Smooth muscle cell (in vitro differentiated cells): ENCODE results near the gene CAD. TPM values are rescaled to one million over a fixed set of nuclear protein-coding genes. Genes with fewer than 3 reads are reported as not detected.

Experiments
- DNase-seq: peaks from one replicate; lab custom pipeline; 2025; ENCODE audit not compliant: unreplicated experiment; lab: John Stamatoyannopoulos, UW
- H2AFZ ChIP-seq: fragments of 200-600 bp; sonication (generic); 2 replicates; pipeline ENCODE4 v1.6.0; 2016; ENCODE audit warnings: antibody characterized with exemption, low read depth, mild to moderate bottlenecking
- H3F3A ChIP-seq: fragments of 200-600 bp; sonication (generic); 2 replicates; pipeline ENCODE4 v1.6.0; 2017; ENCODE audit warnings: antibody characterized with exemption, low read depth
- H3K27ac ChIP-seq: fragments of 200-600 bp; sonication (generic); 2 replicates; pipeline ENCODE4 v1.5.1; 2016; ENCODE audit warnings: low read depth, mild to moderate bottlenecking
- H3K27me3 ChIP-seq: fragments of 200-600 bp; sonication (generic); 2 replicates; pipeline ENCODE4 v1.6.1; 2016; ENCODE audit warnings: low read depth, mild to moderate bottlenecking
- H3K36me3 ChIP-seq: fragments of 200-600 bp; sonication (generic); 2 replicates; pipeline ENCODE4 v1.5.1; 2016; ENCODE audit warnings: low read depth
- H3K4me1 ChIP-seq: fragments of 200-600 bp; sonication (generic); 2 replicates; pipeline ENCODE4 v1.5.1; 2016; ENCODE audit warnings: low read depth
- H3K4me2 ChIP-seq: fragments of 200-600 bp; sonication (generic); 2 replicates; pipeline ENCODE4 v1.6.0; 2016; ENCODE audit warnings: mild to moderate bottlenecking
- H3K4me3 ChIP-seq: fragments of 200-600 bp; sonication (generic); 2 replicates; pipeline ENCODE4 v1.5.1; 2016; ENCODE audit warnings: mild to moderate bottlenecking
- H3K79me2 ChIP-seq: fragments of 200-600 bp; sonication (generic); 2 replicates; pipeline ENCODE4 v1.6.0; 2016; ENCODE audit warnings: low read depth, mild to moderate bottlenecking
- H3K9ac ChIP-seq: fragments of 200-600 bp; sonication (generic); 2 replicates; pipeline ENCODE4 v1.6.0; 2016; ENCODE audit warnings: low read depth
- H3K9me3 ChIP-seq: fragments of 200-600 bp; sonication (generic); replicated peaks from 2 replicates; pipeline ENCODE4 v1.5.1; 2016; ENCODE audit warnings: low read depth
- H4K20me1 ChIP-seq: fragments of 200-600 bp; sonication (generic); 2 replicates; pipeline ENCODE4 v1.6.0; 2016; ENCODE audit warnings: low read depth
- CTCF ChIP-seq: fragments of 200-600 bp; sonication (generic); IDR thresholded peaks from 2 replicates; pipeline ENCODE4 v1.5.1; 2017; ENCODE audit warnings: borderline replicate concordance, mild to moderate bottlenecking, antibody characterized with exemption; ENCODE audit not compliant: insufficient read depth, poor library complexity, severe bottlenecking
- WGBS: methylation state at CpG from one replicate; pipeline ENCODE4 v1.1.7; 2016; ENCODE audit warnings: low lambda C conversion rate; 5-methylcytosine and 5-hydroxymethylcytosine counted together
- polyA plus RNA-seq: library from polyadenylated mRNA; unstranded; fragments of >200 nt; fragmentation: Nextera tagmentation; extraction: Ambion mirVana; gene quantifications from 2 replicates; pipeline ENCODE4 v1.2.1, GENCODE V29; 2016
- total RNA-seq: library from RNA; depleted of rRNA; stranded (reverse); fragments of >200 nt; gene quantifications from 2 replicates; pipeline ENCODE4 v1.2.3, GENCODE V29; 2014

CAD gene
- total and polyA plus RNA-seq, 2 experiments from 2014 or later = 20.3 to 34.3 TPM

DNA sequence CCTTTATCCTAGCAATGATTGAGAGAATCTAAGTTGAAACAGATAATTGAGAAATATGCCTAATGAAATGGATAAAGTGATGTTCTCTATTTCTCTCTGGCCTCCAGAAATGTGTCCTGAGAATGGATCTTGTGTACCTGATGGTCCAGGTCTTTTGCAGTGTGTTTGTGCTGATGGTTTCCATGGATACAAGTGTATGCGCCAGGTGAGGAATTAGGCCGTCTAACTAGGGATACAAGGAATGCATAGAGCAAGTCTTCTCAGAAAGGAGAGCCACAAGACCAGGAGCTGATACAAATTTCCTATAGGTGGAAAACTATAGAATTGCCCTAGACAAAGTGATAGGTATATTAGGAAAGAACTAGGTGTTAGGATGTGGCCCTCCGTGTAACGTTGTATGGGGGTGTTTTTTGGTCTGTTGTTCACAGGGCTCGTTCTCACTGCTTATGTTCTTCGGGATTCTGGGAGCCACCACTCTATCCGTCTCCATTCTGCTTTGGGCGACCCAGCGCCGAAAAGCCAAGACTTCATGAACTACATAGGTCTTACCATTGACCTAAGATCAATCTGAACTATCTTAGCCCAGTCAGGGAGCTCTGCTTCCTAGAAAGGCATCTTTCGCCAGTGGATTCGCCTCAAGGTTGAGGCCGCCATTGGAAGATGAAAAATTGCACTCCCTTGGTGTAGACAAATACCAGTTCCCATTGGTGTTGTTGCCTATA, 592 bp upstream of the CAD start:
- WGBS = 90% methylated on average over 13 of the region's 13 CpGs
- Histone ChIP-seq H3F3A (peaks cover 4% of the 10 kb centered on the region), H3K27ac (peak overlapping the region; percentile 2), H3K4me3 (peak overlapping the region; percentile 69), H3K27me3 (no peaks in the 10 kb centered on the region), H4K20me1 (no peaks in the 10 kb centered on the region), H3K79me2 (peaks cover 26% of the 10 kb centered on the region), H3K4me2 (peak overlapping the region; percentile 97), H3K9me3 (no peaks in the 10 kb centered on the region), H2AFZ (peak overlapping the region; percentile 88), H3K9ac (no peak overlapping the region), H3K4me1 (peaks cover 23% of the 10 kb centered on the region), H3K36me3 (no peaks in the 10 kb centered on the region)
- DNase-seq = no peak
- TF ChIP-seq CTCF = no peak

DNA sequence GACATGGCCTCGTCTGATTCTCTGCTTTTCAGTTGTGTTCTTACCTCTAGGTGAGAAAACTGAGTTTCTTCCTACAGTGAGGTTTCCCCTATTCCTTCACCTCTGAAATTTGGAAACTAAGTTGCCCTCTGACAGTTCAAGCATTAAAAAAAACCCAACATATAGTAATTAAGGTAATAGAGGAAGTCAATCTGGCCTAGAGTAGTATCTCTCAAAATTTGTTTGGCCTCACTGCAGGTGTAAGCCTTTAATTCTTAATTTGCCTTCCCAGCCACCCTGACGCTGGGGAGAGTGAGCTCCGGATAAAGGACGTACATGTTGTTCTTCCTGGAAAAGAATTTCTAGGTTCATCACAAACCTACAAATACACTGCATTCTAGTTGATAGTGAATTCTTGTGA, 1.4 kb downstream of the CAD start:
- Histone ChIP-seq H3K9me3 (no peaks in the 10 kb centered on the region), H3K4me2 (peak overlapping the region; percentile 97), H3K27me3 (no peaks in the 10 kb centered on the region), H4K20me1 (no peaks in the 10 kb centered on the region), H3K36me3 (no peaks in the 10 kb centered on the region), H3K4me3 (no peak overlapping the region), H2AFZ (no peak overlapping the region), H3K4me1 (peaks cover 14% of the 10 kb centered on the region), H3K27ac (no peak overlapping the region), H3K79me2 (peaks cover 22% of the 10 kb centered on the region), H3K9ac (no peak overlapping the region), H3F3A (peaks cover under 1% of the 10 kb centered on the region)
- DNase-seq = no peak
- no peak for TF ChIP-seq CTCF
- over 99% methylated on average over 4 of the region's 4 CpGs for WGBS

- Histone ChIP-seq H3K9me3 (no peaks in the 10 kb centered on the region), H3K9ac (no peak overlapping the region), H2AFZ (no peak overlapping the region), H3F3A (no peaks in the 10 kb centered on the region), H3K27me3 (no peaks in the 10 kb centered on the region), H3K4me1 (peaks cover 14% of the 10 kb centered on the region), H3K36me3 (no peaks in the 10 kb centered on the region), H3K79me2 (peaks cover 17% of the 10 kb centered on the region), H3K4me2 (no peak overlapping the region), H3K27ac (no peak overlapping the region), H3K4me3 (no peak overlapping the region), H4K20me1 (no peaks in the 10 kb centered on the region)
- 95% methylated on average over 2 of the region's 2 CpGs for WGBS
- no peak for DNase-seq
- no peak for TF ChIP-seq CTCF
Observed at GRCh38 chr2:27219091-27219490, 1.9 kb downstream of the CAD start.

DNA sequence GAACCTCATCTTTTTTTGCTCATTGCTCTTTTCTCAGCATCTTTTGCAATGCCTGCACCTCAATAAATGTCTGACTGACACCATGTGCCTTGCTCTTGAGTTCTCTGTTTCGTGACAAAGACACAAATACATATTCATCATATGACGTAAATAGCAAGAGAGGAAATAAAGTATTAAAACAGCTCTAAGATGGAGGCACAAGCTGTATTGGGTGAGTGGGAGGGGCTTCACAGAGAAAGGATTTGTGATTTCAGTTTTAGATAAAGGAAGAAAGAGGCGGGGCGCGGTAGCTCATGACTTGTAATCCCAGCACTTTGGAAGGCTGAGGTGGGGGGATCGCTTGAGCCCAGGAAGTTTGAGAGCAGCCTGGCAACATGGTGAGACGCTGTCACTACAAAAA, 2.9 kb downstream of the CAD start:
- peaks cover 14% of the 10 kb centered on the region for H3K4me1 ChIP-seq
- no peak overlapping the region for H3K27ac ChIP-seq
- H3K79me2 ChIP-seq = peaks cover 15% of the 10 kb centered on the region
- no peaks in the 10 kb centered on the region for H3K36me3 ChIP-seq
- H3F3A ChIP-seq = no peaks in the 10 kb centered on the region
- H3K4me2 ChIP-seq = no peak overlapping the region
- no peak overlapping the region for H3K4me3 ChIP-seq
- H4K20me1 ChIP-seq = no peaks in the 10 kb centered on the region
- H3K9me3 ChIP-seq = no peaks in the 10 kb centered on the region
- H3K27me3 ChIP-seq = no peaks in the 10 kb centered on the region
- WGBS = 98% methylated on average over 7 of the region's 7 CpGs
- no peak overlapping the region for H2AFZ ChIP-seq
- TF ChIP-seq CTCF = no peak
- DNase-seq = no peak
- H3K9ac ChIP-seq = no peak overlapping the region
